Lung (tissue), 12 donors: ENCODE results near the gene MUC2. TPM values are rescaled to one million over a fixed set of nuclear protein-coding genes. Genes with fewer than 3 reads are reported as not detected.

Experiments used
- ATAC-seq: fragments of 200-7000 bp; cut with Tn5 transposase; one replicate; pipeline ENCODE4 v1.9.1; 2020; ENCODE audit warnings: moderate number of reproducible peaks; ENCODE audit not compliant: insufficient read depth, low FRiP score
- DNase-seq, 3 donors: peaks; one replicate each; pipeline ENCODE4 v3.0.0-alpha.2; 2013 to 2017
- H3K27ac ChIP-seq, 2 donors: one replicate each; pipeline ENCODE4 v1.5.1; 2013; ENCODE audit warnings: mild to moderate bottlenecking in 2 of 2, moderate library complexity in 2 of 2, control low read depth in 1 of 2, inconsistent platforms in 1 of 2, low read depth in 1 of 2, low read length in 1 of 2
- H3K27me3 ChIP-seq, 3 donors: one replicate each; pipeline ENCODE4 v1.5.1; 2013; ENCODE audit warnings: low read length in 2 of 3; ENCODE audit not compliant: control insufficient read depth in 3 of 3, insufficient read depth in 3 of 3
- H3K36me3 ChIP-seq, 4 donors: one replicate each; pipeline ENCODE4 v1.5.1; 2013; ENCODE audit warnings: low read length in 4 of 4, mild to moderate bottlenecking in 1 of 4, moderate library complexity in 1 of 4; ENCODE audit not compliant: control insufficient read depth in 4 of 4, insufficient read depth in 4 of 4
- H3K4me1 ChIP-seq, 5 donors: one replicate each; pipeline ENCODE4 v1.5.1; 2013; ENCODE audit warnings: low read length in 5 of 5, mild to moderate bottlenecking in 2 of 5, moderate library complexity in 1 of 5; ENCODE audit not compliant: control insufficient read depth in 5 of 5, insufficient read depth in 5 of 5
- H3K4me3 ChIP-seq: one replicate; pipeline ENCODE4 v1.5.1; 2013; ENCODE audit warnings: mild to moderate bottlenecking, control low read depth, moderate library complexity
- H3K9ac ChIP-seq, 2 donors: one replicate each; pipeline ENCODE4 v1.5.1; 2013; ENCODE audit warnings: low read length in 2 of 2, control low read depth in 1 of 2; ENCODE audit not compliant: insufficient read depth in 1 of 2
- H3K9me3 ChIP-seq, 4 donors: one replicate each; pipeline ENCODE4 v1.5.1; 2013; ENCODE audit warnings: low read length in 3 of 4, mild to moderate bottlenecking in 1 of 4, moderate library complexity in 1 of 4; ENCODE audit not compliant: control insufficient read depth in 4 of 4, insufficient read depth in 3 of 4
- CTCF ChIP-seq: IDR thresholded peaks from 2 replicates; pipeline ENCODE4 v1.5.1; 2012; ENCODE audit warnings: mild to moderate bottlenecking; ENCODE audit errors: control extremely low read depth, extremely low read depth
- WGBS, 2 donors: extraction: QIAGEN DNeasy Blood & Tissue Kit; methylation state at CpG; one replicate each; pipeline ENCODE4 v1.1.7; 2013; 5-methylcytosine and 5-hydroxymethylcytosine counted together
- polyA plus RNA-seq, 2 donors: library from polyadenylated mRNA; stranded (reverse); fragments of 200-250 nt; gene quantifications; one replicate each; pipeline ENCODE4 v1.2.1, GENCODE V29; 2013
- total RNA-seq, 2 donors: library from RNA; depleted of rRNA in 1 of 2; stranded (reverse); fragments of >200 nt in 1 of 2; gene quantifications; one replicate each; pipeline ENCODE4 v1.2.1, GENCODE V29; 2014 to 2021
- donor health status: control.
- donor health status: control.
- donor health status: Bipolar disorder and iron deficiency.
- donor health status: healthy.
- donor health status: DM: yes; HTN: yes; CAD: no.

MUC2 gene
- total and polyA plus RNA-seq, 4 donors: 0.03 to 0.43 (median 0.30) TPM

DNA sequence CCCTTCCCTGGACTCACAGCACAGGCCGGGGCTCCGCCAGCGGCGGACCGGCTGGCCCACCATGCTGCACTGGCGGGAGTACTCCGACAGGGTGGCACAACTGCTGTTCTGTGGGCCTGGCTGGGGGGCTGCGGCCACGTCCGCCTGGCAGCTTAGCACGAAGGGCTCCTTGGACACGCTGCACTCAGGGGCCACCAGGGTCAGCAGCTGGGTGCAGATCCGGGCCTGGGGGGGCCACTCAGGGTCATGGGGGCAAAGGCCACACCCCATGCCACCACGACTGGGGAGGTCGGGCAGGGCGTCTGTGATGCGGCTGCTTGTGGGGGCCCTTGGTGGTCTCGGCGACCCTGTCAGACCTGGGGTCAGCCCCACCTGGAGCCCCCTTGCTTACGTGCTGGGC, 44.1 kb upstream of the MUC2 start:
- Histone ChIP-seq H3K9me3 (no peaks in the 10 kb centered on the region), H3K27ac (no peak overlapping the region), H3K9ac (no peak overlapping the region), H3K36me3 (no peaks in the 10 kb centered on the region), H3K4me1 (no peaks in the 10 kb centered on the region), H3K27me3 (no peaks in the 10 kb centered on the region), H3K4me3 (no peak overlapping the region)
- ATAC-seq: no peak
- WGBS, 2 donors: 59 to 70% methylated on average over 19 to 20 of the region's 20 CpGs
- no peak for DNase-seq
- no peak for TF ChIP-seq CTCF

GRCh38 chr11:1031121-1031899, 43.4 kb upstream of the MUC2 start:
- Histone ChIP-seq H3K27me3 (peaks cover 0 to 2% (median 0%) of the 10 kb centered on the region in 3 donors), H3K9me3 (no peaks in the 10 kb centered on the region), H3K27ac (no peak overlapping the region), H3K36me3 (no peaks in the 10 kb centered on the region), H3K9ac (no peak overlapping the region), H3K4me3 (no peak overlapping the region), H3K4me1 (no peaks in the 10 kb centered on the region)
- ATAC-seq (no peak), DNase-seq (no peak)
- TF ChIP-seq CTCF: no peak
- 82 to 84% methylated on average over 28 to 30 of the region's 30 CpGs for WGBS, 2 donors

DNA sequence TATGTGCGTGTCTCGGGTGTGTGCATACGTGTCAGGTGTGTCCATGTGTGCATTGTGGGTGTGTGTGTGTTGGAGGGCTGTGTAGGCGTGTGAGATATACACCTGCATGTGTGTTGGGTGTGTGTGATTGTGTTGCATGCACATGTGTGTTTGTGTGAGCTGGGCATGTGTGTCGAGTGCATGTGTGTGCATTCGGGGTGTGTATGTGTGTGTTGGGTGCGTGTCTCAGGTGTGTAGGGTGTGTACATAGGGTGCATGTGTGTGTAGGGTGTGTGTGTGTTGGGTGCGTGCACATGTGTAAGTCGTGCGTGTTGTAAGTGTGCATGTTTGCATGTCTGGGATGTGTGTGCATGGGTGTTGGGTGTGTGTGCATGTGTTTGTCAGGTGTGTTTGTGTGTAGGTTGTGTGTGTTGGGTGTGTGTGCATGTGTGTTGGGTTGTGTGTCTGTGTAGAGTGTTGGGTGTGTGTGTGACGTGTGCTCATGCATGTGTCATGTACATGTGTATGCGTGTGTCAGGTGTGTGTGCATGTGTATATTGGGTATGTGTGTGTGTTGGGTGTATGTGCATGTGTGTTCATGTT, 42.3 kb upstream of the MUC2 start:
- no peak for ATAC-seq
- Histone ChIP-seq H3K4me3 (no peak overlapping the region), H3K4me1 (no peaks in the 10 kb centered on the region), H3K9me3 (no peaks in the 10 kb centered on the region), H3K36me3 (no peaks in the 10 kb centered on the region), H3K9ac (no peak overlapping the region), H3K27ac (no peak overlapping the region), H3K27me3 (peaks cover 0 to 6% (median 0%) of the 10 kb centered on the region in 3 donors)
- WGBS, 2 donors: 95 to 97% methylated on average over 12 of the region's 12 CpGs
- no peak for DNase-seq
- no peak for TF ChIP-seq CTCF
